ENCODE measurements around the gene CDK7. TPM values are rescaled to one million over a fixed set of nuclear protein-coding genes. Genes with fewer than 3 reads are reported as not detected.

Gene CDK7
- total RNA-seq, 1 experiment from 2014 or later: 44.4 TPM

- TF ChIP-seq POLR2AphosphoS5 (IDR thresholded peaks at IDR 0.05; ENCODE audit: low read depth, low read length) (no peak), TCF7L2 (IDR thresholded peaks at IDR 0.05; ENCODE audit: low read depth, low read length) (no peak), CTCF (IDR thresholded peaks at IDR 0.05) (no peak), SIN3A (IDR thresholded peaks at IDR 0.05; ENCODE audit: borderline replicate concordance, insufficient read depth, low read depth, low read length) (no peak), REST (IDR thresholded peaks at IDR 0.05; ENCODE audit: insufficient read depth in 1 of 2, low read depth in 2 of 2, low read length in 1 of 2) (no peak)
- no peaks in the 10 kb centered on the region for H3K4me1 ChIP-seq (ENCODE audit: control insufficient read depth, insufficient read depth, low read length)
- no TSS peak for BruUV-seq (replicated peaks)
- DNase-seq (ENCODE audit: low read depth, low spot score) (no peak), ATAC-seq (no peak)
- CTCF ChIA-PET: no interaction called here
- intact Hi-C loops (cut with micrococcal nuclease; ENCODE audit: unreplicated experiment) (no loop called here), in situ Hi-C loops (cut with HindIII; ENCODE audit: low pct_unique_long_range_greater_than_20kb, low sequenced_read_pairs) (no loop called here)
- H3K27ac ChIP-seq (ENCODE audit: low read length): no peak overlapping the region
- POLR2A ChIA-PET: no interaction called here
- no peaks in the 10 kb centered on the region for H3K36me3 ChIP-seq (ENCODE audit: control insufficient read depth, insufficient read depth, low read length)
- H3K4me3 ChIP-seq (ENCODE audit: low read depth in 2 of 2, low read length in 2 of 2): no peak overlapping the region
- H3K27me3 ChIP-seq (ENCODE audit: control insufficient read depth, insufficient read depth, low read length): no peaks in the 10 kb centered on the region
- no peaks in the 10 kb centered on the region for H3K9me3 ChIP-seq (ENCODE audit: control insufficient read depth, insufficient read depth, low read depth, low read length)
Observed at GRCh38 chr5:69317391-69317790, 82.7 kb downstream of the CDK7 start.

- Histone ChIP-seq H3K4me1 (ENCODE audit: control insufficient read depth, insufficient read depth, low read length) (no peaks in the 10 kb centered on the region), H3K36me3 (ENCODE audit: control insufficient read depth, insufficient read depth, low read length) (no peaks in the 10 kb centered on the region), H3K27ac (ENCODE audit: low read length) (no peak overlapping the region), H3K27me3 (ENCODE audit: control insufficient read depth, insufficient read depth, low read length) (no peaks in the 10 kb centered on the region), H3K4me3 (ENCODE audit: low read depth in 2 of 2, low read length in 2 of 2) (no peak overlapping the region), H3K9me3 (ENCODE audit: control insufficient read depth, insufficient read depth, low read depth, low read length) (no peaks in the 10 kb centered on the region)
- BruUV-seq (replicated peaks): no TSS peak
- no peak for TF ChIP-seq TCF7L2 (IDR thresholded peaks at IDR 0.05; ENCODE audit: low read depth, low read length)
- no peak for TF ChIP-seq POLR2AphosphoS5 (IDR thresholded peaks at IDR 0.05; ENCODE audit: low read depth, low read length)
- no peak for TF ChIP-seq SIN3A (IDR thresholded peaks at IDR 0.05; ENCODE audit: borderline replicate concordance, insufficient read depth, low read depth, low read length)
- TF ChIP-seq CTCF (IDR thresholded peaks at IDR 0.05): no peak
- TF ChIP-seq REST (IDR thresholded peaks at IDR 0.05; ENCODE audit: insufficient read depth in 1 of 2, low read depth in 2 of 2, low read length in 1 of 2): no peak
- ATAC-seq (no peak), DNase-seq (ENCODE audit: low read depth, low spot score) (no peak)
- ChIA-PET CTCF (no interaction called here), POLR2A (no interaction called here)
- intact Hi-C loops (cut with micrococcal nuclease; ENCODE audit: unreplicated experiment): no loop called here
- in situ Hi-C loops (cut with HindIII; ENCODE audit: low pct_unique_long_range_greater_than_20kb, low sequenced_read_pairs): no loop called here
Observed at GRCh38 chr5:69326365-69326764, 91.7 kb downstream of the CDK7 start.

Other genes with a start within 250 kb of the CDK7 start
- gene SLC30A5, start 140.9 kb upstream of the CDK7 start, total RNA-seq (2021; ENCODE audit: unreplicated experiment): 61.3 TPM
- gene CCNB1, start 67.7 kb upstream of the CDK7 start, total RNA-seq (2021; ENCODE audit: unreplicated experiment): 262 TPM
- 35.6 TPM for gene CENPH, start 45.3 kb upstream of the CDK7 start, total RNA-seq (2021; ENCODE audit: unreplicated experiment)
- 10.4 TPM for gene CCDC125, start 97.9 kb downstream of the CDK7 start, total RNA-seq (2021; ENCODE audit: unreplicated experiment)
- gene AK6, start 134.6 kb downstream of the CDK7 start, total RNA-seq (2021; ENCODE audit: unreplicated experiment): 61.3 TPM
- gene TAF9, start 134.6 kb downstream of the CDK7 start, total RNA-seq (2021; ENCODE audit: unreplicated experiment): 142 TPM
- 41.7 TPM for gene RAD17, start 134.9 kb downstream of the CDK7 start, total RNA-seq (2021; ENCODE audit: unreplicated experiment)
- gene MARVELD2, start 180.2 kb downstream of the CDK7 start, total RNA-seq (2021; ENCODE audit: unreplicated experiment): 17.3 TPM

Data from Panc1 (cell line).